COLO829 (cell line): Measurements from ENCODE around the gene HOXC13.

ENCODE experiments used
- DNase-seq: peaks from one replicate; pipeline ENCODE4 v3.0.0; 2012; ENCODE audit warnings: low spot score

Gene HOXC13

GRCh38 chr12:53995378-53996239, 57.0 kb downstream of the HOXC13 start:
- DNase-seq, result no peak
